Activated CD4-positive, alpha-beta T cell treated with anti-CD3 and anti-CD28 coated beads for 1 hour (primary cell): ENCODE measurements around the gene RING1.
"Not testable (repeated sequence)": the region's sequence is repeated elsewhere in the genome, so short reads cannot be mapped to it uniquely, and the experiment has no call there.

Experiments used
- DNase-seq: peaks from one replicate; pipeline ENCODE4 v3.0.0-alpha.2; 2020

RING1 gene

DNA sequence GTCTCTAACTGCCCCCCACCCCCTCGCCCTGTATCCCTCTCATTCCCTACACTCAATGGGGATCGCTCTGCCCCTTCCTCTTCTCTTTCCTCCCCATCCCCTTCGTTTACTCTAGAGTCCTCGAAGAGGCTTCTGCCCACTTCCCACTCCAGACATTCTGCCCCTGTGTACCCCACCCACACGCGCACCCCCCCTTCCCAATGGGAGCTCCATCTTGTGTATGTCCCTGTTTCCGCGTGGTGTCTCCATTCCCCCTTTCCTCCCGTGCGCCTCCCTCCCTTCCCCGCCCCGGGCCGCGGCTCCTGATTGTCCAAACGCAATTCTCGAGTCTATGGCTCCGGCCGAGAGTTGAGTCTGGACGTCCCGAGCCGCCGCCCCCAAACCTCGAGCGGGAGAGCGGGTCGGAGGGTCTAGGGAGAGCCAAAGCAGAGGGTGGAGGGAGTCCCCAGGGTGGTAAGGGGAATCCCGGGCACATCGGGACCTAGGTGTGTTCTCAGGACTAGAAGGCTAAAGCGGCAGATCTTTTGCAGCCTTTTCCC, 679 bp upstream of the RING1 start:
- DNase-seq: no peak

DNA sequence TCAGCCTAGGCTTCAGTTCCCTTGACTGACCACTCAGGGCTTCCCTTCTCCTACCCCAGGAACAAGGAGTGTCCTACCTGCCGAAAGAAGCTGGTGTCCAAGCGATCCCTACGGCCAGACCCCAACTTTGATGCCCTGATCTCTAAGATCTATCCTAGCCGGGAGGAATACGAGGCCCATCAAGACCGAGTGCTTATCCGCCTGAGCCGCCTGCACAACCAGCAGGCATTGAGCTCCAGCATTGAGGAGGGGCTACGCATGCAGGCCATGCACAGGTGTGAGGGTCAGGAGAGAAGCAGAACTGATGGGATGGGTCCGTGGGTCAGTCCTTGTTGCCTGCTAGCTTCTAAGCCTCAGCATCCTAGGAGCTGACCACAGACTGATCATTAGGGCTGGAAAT, 1.6 kb downstream of the RING1 start:
- no peak for DNase-seq

DNA sequence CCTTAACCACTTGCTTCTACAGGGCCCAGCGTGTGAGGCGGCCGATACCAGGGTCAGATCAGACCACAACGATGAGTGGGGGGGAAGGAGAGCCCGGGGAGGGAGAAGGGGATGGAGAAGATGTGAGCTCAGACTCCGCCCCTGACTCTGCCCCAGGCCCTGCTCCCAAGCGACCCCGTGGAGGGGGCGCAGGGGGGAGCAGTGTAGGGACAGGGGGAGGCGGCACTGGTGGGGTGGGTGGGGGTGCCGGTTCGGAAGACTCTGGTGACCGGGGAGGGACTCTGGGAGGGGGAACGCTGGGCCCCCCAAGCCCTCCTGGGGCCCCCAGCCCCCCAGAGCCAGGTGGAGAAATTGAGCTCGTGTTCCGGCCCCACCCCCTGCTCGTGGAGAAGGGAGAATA, 2.8 kb downstream of the RING1 start:
- DNase-seq: no peak

DNA sequence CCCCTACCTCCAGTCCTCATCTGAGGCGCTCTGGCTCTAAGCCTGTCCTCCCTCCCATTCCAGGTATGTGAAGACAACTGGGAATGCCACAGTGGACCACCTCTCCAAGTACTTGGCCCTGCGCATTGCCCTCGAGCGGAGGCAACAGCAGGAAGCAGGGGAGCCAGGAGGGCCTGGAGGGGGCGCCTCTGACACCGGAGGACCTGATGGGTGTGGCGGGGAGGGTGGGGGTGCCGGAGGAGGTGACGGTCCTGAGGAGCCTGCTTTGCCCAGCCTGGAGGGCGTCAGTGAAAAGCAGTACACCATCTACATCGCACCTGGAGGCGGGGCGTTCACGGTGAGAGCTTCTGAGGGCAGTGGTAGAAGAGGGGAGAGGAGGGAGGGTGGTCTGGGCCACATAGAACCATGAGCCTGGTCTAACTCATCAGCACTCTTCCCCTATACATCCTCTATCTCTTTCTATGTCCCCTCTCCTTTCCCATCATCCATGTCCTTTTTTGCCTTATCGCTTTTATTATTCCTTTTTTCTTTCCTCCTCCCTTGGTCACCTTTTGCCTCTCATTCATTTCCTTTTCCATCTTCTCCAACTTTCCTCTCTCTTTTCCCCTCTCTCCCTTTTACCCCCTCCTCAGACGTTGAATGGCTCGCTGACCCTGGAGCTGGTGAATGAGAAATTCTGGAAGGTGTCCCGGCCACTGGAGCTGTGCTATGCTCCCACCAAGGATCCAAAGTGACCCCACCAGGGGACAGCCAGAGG, 3.5 kb downstream of the RING1 start:
- no peak for DNase-seq

DNA sequence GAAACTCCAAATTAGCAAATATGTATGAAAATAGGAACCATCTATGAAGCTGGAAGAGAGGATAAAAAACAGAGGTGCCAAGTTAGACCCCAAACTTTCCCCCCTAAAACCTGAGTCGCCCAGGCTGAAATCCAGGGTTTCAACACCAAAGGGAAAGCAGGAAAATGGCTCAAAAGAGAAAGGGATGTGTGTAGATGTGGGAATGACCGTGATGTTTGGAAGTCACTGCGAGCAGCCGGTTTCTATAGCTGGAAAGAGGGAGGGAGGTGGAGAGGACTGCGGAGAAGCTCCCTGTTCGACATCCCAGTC, 4.5 kb downstream of the RING1 start:
- no peak for DNase-seq

DNA sequence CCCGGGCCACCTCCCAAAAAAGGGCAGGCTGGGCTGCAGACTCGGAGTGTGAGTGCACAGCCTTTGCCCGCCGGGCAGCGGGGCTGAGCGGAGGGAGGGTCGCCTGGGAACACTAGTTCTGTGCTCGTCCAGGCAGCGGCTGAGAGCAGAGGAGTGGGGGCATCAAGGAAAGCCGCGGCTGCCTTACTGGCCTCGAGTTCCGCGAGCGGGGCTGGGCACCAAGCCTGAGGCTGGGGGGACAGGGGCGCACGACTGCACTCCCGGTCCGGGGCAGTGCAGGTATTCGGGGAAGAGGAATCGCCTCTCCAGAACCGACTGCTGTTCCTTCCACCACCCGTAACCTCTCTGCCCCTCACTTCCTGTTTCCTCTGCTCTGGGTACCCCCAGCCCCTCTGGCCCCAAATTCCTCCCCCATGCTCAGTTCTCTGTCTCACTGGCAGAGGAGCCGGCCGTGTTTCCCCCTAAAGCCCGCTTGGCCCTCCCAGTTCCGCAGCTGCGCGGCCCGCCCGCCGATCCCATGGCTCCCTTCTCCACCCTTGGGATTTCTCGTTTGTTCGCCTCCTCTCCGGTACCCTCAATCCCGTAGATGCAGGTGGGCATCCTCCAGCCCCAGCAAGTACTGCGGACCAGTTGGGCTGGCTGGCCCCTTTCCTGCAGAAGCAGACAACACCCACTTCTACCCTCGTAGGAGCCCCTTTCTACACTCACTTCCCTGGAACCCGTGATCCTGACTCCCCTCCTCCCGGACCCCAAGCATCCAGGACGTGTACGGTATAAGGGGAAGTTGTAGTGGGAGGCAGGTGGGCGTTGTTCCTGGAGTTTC, 5.1 kb downstream of the RING1 start:
- DNase-seq: no peak

DNA sequence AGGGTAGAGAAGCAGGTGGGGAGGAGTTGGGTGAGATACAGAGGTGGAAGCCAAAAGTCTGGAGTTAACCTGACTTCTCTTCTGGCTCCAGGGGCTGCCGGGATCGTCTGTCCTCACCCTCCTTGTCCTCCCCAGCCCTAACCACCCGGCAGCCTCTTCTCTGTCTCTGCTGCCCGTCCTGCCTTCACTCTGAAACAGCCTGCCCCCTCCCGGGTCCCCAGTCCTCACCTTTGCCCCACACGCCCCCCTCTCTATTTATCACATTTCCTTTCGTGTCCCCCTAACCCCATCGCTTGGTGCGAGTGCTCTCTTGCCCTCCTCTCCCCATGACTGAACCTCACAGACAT, 5.7 kb downstream of the RING1 start:
- DNase-seq: no peak

DNA sequence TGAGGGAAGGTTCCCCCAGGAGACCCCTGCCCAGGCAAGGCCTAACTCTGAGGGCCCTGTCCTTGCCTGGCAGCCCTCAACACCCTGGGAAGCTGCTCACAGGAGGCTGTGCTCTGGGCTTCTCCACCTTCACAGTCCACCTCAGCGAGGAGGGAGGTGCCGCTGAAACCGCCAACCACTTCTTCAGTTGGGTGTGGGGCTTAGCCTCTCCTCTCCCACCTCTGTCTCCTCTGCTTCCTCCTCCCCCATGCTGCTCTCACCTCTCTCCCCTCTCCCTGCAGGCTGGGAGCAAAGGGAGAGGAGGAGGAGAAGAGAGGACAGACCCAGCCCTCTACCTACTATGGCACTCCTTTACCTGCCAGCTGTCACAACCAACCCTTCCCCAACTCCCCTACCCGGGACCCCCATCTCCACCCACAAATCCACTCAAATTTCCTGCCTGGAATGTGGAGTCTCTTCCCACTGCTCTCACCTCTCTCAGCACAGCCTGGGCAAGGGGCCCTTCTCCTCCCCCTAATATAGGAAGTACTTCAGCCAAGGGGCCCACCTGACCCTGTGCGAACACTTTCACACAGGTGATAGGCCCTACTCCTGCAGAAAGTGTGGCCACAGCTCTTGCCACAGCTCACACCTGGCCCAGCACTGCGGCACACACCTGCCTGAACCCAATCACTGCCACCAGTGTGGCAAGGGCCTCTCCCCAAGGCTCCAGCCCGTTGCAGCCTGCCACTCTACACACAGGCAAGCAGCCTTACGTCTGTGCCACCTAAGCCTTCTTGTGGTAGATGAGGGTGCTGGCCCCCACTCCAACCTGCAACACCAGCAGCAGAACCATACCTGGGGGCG, 7.2 kb downstream of the RING1 start:
- DNase-seq: no peak

DNA sequence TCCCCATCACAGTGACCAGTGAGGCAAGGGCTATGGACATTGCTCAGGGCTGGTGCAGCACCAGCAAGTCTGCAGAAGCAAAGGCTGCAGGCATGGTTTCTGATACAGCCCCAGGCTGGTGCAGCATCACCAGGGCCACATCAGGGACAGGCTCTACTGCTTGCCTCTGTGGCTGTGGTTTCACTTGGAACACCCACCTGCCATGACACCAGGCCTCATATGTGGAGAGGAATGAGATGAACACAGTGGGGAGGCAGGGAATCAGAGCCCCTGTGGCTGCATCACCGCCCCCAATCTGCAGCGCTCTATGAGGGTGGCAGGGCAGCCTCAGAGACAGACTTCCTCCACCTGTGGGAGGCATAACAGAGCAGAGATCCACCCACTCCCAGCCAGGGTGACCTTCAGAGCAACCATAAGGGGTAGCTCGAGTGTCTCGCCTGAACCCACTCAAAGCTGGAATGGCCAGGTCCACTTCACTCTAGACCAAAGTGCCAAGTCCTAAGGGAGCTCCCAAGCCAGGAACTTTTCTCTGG, 7.9 kb downstream of the RING1 start:
- no peak for DNase-seq

DNA sequence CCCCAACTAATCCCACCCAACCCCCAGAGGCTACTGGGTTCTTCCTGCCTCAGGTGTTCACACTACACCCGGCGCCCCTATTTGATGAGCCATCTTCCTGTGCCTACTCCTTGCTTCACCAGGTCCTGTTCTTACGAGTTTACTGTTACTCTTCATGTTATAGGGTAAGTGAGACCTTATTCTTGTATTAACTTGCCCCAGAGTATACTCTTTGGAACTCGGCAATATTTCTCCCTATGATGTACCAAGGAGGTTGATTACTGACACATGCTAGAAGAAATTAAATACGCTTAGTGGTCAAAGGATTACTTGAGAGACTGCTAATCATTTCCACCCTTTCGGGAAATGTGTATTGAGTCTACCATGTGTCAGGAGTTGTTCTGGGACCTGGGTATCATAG, 8.9 kb downstream of the RING1 start:
- DNase-seq: no peak

DNA sequence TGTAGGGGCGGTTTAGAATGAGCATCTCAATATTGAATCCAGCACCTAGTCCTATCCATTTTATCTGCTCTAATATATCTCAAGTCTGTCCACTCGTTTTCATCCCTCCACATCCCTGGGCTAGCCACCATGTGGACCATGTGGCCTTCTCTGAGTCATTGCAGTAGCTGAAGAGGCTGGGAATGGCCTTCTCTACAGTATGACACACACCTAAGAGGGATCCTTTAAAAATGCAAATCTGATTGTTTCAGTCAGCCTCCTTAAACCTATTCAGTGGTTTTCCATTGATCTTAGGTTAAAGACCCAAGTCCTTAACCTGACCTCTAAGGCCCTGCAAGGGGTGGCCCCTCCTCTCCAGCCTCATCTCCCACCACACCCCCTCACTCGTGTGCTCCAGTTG, 9.4 kb downstream of the RING1 start:
- DNase-seq: no peak

DNA sequence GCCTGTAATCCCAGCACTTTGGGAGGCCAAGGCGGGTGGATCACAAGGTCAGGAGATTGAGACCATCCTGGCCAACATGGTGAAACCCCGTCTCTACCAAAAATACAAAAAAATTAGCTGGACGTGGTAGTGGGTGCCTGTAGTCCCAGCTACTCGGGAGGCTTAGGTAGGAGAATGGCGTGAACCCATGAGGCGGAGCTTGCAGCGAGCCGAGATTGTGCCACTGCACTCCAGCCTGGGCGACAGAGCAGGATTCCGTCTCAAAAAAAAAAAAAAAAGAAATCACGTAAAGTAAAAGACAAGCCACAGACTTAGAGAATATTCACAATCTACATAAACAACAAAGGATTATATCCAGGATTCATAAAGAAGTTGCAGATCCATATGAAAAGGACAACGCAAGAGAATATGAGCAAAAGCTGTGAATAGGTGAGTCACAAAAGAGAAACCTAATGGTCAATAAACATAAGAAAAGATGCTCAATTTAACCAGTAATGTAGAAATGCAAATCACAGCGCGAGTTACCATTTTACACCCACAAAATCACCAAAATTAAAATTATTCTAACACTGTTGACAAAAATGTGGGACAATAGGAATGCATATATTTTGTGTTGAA, 18.3 kb downstream of the RING1 start:
- DNase-seq: not testable (repeated sequence)

DNA sequence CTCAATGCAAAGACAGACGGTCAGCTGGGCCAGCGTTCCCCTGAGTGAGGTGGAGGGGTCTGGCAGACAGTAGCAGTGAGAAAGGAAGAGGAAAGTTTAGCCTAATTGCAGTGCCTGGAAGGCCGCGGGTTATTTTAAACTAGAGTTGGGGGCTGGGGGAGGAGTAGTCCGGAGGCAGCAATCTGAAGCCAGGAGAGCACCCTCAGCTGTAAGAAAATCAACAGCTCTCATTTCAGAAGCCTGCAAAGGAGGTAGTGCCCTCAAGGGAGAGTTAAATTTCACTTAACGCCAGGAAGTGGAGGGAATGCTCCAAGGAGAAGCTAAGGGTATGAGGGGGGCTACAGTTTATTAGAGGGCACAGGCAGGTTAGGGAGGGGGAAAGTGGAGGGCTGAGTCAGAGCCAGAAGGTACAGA, 26.9 kb downstream of the RING1 start:
- no peak for DNase-seq

DNA sequence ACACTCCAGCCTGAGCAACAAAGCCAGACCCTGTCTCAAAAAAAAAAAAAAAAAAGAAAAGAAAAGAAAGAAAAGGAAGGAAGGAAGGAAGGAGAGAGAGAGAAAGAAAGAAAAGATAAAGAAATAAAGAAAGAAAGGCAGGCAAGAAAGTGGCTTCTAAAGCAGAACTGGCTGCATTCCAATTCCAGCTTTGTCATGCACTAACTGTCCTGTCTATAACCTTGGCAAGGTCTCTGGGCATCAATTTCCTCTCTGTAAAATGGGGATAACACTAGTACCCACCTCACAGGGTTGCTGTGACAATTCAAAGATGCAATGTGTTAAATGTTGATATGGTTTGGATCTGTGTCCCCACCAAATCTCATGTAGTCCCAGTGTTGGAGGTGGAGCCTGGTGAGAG, 28.0 kb downstream of the RING1 start:
- no peak for DNase-seq

DNA sequence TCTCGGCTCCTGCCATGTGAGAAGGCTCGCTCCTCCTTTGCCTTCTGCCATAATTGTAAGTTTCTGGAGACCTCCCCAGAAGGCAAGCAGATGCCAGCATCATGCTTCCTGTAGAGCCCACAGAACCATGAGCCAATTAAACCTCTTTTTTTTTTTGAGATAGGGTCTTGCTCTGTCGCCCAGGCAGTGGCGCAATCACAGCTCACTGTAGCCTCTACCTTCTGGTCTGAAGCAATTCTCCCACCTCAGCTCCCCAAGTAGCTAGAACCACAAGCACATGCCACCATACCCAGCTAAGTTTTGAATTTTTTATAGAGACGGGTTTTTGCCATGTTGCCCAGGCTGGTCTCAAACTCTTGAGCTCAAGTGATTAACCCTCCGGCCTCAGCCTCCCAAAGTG, 28.6 kb downstream of the RING1 start:
- DNase-seq: no peak

DNA sequence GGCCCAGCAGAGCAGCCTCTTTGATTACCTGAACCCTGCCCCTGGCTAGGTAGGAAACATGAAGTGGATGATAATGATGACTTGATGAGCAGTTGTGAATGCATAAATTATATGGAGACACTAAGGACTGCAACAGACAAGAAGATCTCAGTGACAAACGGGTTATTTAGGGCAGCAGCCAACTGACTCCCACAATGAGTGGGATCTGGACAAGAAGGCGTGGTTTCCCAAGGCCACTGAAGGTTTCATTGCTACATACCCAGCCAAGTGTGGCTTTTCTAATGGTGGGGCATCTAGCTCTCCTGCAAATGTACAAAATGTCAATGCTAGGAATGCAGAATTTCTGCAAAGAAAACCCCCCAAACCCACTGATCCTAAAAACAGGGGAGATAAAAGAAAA, 29.4 kb downstream of the RING1 start:
- no peak for DNase-seq

DNA sequence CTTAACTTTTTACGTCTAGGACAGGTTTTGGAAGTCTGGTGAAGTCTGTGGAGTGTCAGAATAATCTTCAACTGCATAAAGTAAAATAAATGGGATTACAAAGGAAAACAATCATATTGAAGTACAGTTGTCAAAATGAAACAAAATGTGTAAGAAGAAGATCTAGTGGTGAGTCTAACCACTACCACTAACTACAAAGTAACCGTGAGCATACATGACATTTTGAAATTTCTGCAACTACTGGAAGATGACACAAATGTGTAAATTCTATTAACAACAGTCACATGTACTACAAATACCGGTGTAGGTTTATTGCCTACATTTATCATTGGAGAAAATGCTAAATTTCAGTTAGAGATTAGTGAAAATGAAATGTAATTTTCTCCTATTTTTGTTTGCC, 33.7 kb downstream of the RING1 start:
- no peak for DNase-seq

DNA sequence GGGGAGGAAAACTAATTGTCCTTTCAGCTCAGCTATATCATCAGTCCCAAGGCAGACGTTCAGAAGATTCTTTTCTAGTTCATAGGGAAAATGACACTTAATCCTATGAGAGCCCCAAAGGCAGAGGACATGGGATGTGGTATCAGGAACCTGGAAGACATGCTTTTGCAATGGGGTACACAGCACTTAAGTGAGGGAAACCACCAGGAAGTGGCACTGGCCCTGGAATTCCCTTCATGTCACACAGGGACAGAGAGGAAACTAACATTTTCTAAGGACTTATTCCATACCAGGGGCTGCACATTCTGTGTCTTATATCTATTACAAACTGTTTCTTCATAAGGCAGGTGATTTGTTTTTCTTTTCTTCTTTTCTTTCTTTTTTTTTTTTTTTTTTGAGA, 35.2 kb downstream of the RING1 start:
- DNase-seq: no peak

DNA sequence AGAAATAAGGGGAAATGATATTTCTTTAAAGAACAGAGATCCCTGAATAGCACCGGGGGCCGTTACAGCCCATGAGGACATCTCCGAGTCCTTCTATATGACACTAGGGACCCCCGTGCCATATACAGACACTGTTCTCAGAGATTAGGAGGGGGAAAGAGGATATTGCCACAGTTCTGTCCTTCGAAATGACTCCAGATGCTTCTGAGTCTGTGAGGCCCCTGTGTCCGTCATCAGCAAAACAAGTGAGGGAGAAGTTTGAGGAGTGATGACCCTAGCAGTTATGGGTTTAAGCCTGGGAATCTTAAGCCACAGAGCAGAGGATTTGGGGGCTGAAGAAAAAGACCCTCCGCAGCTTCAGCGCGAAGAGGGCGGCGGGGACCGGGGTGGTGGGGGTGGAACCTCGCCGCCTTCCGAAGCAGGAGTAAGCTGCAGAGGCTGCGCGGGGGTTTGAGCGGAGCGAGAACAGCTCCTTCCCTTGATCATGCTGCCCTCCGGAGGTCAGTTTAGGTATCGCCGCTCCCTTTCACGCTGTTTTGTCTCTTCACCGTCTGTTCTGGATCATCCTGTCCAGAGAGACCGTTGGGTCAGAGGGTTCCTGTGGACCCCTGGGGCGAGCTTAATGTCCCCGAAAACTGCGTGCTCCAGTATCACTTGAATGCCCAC, 39.8 kb downstream of the RING1 start:
- peak; percentile 85 for DNase-seq

DNA sequence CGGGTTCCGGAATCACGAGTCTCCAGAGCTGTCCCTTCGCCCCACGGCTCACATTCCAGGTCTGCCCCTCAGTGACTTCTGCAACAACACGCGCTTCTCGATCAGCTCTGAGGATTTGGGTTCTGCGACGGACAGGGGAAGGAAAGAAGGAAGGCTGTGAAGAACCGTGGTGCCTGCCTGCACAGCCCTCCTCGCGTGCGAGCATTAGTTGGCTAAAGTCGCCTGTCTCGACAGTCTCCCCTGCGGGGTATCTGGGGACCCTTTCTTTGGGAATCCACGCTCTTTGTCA, 40.3 kb downstream of the RING1 start:
- DNase-seq: no peak

DNA sequence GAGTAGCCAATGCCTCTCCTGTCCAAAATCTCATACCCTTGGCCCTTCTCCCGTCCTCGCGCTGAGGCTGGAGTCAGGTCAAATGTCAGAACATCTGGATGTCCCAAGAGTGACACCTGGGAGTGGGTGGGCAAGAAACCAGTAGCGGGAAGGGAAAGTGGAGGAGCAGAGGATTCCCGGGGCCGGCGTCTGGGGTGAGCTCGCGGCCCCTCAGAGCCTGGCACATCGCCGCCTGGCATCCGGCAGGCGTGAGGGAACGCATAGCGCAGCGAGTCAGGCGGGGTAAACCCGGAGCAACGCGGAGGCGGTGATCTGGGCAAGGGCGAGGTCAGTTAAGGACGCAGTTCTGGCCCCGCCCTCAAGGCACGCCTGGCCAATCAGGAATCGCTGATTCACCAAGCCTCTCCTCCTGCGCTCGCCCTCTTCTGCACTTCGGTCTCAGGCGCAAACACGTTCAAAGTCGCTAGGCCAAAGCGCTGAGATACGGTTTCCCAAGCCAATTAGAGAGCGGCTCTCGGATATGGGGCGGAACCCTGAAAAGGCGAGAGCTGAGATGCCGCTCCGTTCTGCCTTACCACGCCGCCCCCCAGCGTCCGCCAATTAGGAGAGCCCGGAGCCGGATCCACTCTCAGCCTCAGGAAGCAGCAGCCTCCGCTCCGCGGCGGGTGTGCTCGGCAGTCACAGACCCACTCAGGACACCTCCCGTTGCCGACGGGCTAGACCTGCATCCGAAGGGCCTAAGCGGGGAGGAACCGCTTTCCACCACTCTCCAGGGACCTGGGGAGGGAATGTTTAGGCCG, 40.8 kb downstream of the RING1 start:
- DNase-seq: peak; percentile 89
